ENCODE results near the gene C1QB. TPM values are rescaled to one million over a fixed set of nuclear protein-coding genes. Genes with fewer than 3 reads are reported as not detected.
"Not testable (repeated sequence)": the region's sequence is repeated elsewhere in the genome, so short reads cannot be mapped to it uniquely, and the experiment has no call there.

Gene C1QB
- polyA plus RNA-seq, 1 of the 3 experiments (the other 2 are of a cell fraction) = not detected

GRCh38 chr1:22666412-22666811, 13.4 kb downstream of the C1QB start:
- no peaks in the 10 kb centered on the region for H3K79me2 ChIP-seq (ENCODE audit: insufficient read depth)
- H2AFZ ChIP-seq (ENCODE audit: low read depth) = no peak overlapping the region
- POLR2A ChIA-PET = no interaction called here
- H3K4me2 ChIP-seq = no peak overlapping the region
- WGBS (ENCODE audit: low lambda C conversion rate) = 32% methylated on average over 2 of the region's 2 CpGs
- peaks cover 13% of the 10 kb centered on the region; the same call in 1 of the 2 replicates for H3K27me3 ChIP-seq (ENCODE audit: insufficient read depth)
- DNase-seq = no peak
- CTCF ChIA-PET = interaction anchor here (0.9 to 3.8 kb wide), 15 partner anchors 8 to 306 kb away, joined by 3 to 50 read pairs (median 8); partner anchors contain the start of gene LACTBL1
- no peak overlapping the region for H3K27ac ChIP-seq (ENCODE audit: low read depth in 2 of 2, low read length in 1 of 2)
- no peaks in the 10 kb centered on the region for H3K4me1 ChIP-seq (ENCODE audit: control insufficient read depth in 1 of 2, insufficient read depth in 2 of 2, low read depth in 1 of 2, low read length in 1 of 2)
- TF ChIP-seq JUND (IDR thresholded peaks at IDR 0.05) = no peak
- TF ChIP-seq FOSL2 (IDR thresholded peaks at IDR 0.05; ENCODE audit: borderline replicate concordance, low read depth) = no peak
- no peak for TF ChIP-seq MXI1 (IDR thresholded peaks at IDR 0.05; ENCODE audit: low read depth, low read length)
- TF ChIP-seq GATA2 (CRISPR knock-in tag; IDR thresholded peaks at IDR 0.05) = no peak
- no peak for TF ChIP-seq TAF1 (IDR thresholded peaks at IDR 0.05; ENCODE audit: borderline replicate concordance, low read depth, low read length)
- TF ChIP-seq RFX5 (IDR thresholded peaks at IDR 0.05; ENCODE audit: low read length) = no peak
- H3K9me2 ChIP-seq = no peaks in the 10 kb centered on the region
- no peak overlapping the region for H3K9ac ChIP-seq
- no peak overlapping the region for H3K4me3 ChIP-seq (ENCODE audit: low read depth in 2 of 2, low read length in 1 of 2)
- H3K36me3 ChIP-seq (replicated peaks in 1 of 2; ENCODE audit: control insufficient read depth in 1 of 2, insufficient read depth in 2 of 2, low read length in 1 of 2) = no peaks in the 10 kb centered on the region
- H4K20me1 ChIP-seq (ENCODE audit: insufficient read depth) = no peaks in the 10 kb centered on the region
- no peaks in the 10 kb centered on the region for H3F3A ChIP-seq (replicated peaks; ENCODE audit: insufficient read depth)
- H3K9me3 ChIP-seq = no peaks in the 10 kb centered on the region

GRCh38 chr1:22668840-22669239, 15.8 kb downstream of the C1QB start:
- WGBS (ENCODE audit: low lambda C conversion rate) = 62% methylated on average over 2 of the region's 2 CpGs
- peaks cover 20% of the 10 kb centered on the region; the same call in 1 of the 2 replicates for H3K27me3 ChIP-seq (ENCODE audit: insufficient read depth)
- H3K27ac ChIP-seq (ENCODE audit: low read depth in 2 of 2, low read length in 1 of 2); H2AFZ ChIP-seq (ENCODE audit: low read depth); H3K4me1 ChIP-seq (ENCODE audit: control insufficient read depth in 1 of 2, insufficient read depth in 2 of 2, low read depth in 1 of 2, low read length in 1 of 2); H4K20me1 ChIP-seq (ENCODE audit: insufficient read depth); H3F3A ChIP-seq (replicated peaks; ENCODE audit: insufficient read depth); H3K9me2 ChIP-seq; H3K9me3 ChIP-seq; H3K9ac ChIP-seq; H3K4me3 ChIP-seq (ENCODE audit: low read depth in 2 of 2, low read length in 1 of 2); DNase-seq; H3K36me3 ChIP-seq (replicated peaks in 1 of 2; ENCODE audit: control insufficient read depth in 1 of 2, insufficient read depth in 2 of 2, low read length in 1 of 2); POLR2A ChIA-PET; H3K79me2 ChIP-seq (ENCODE audit: insufficient read depth); H3K4me2 ChIP-seq: not testable (repeated sequence)
- CTCF ChIA-PET = interaction anchor here (3.8 kb wide), 1 partner anchor 262 kb away, joined by 50 read pairs; no protein-coding TSS in a partner anchor

- H3K9me3 ChIP-seq = no peaks in the 10 kb centered on the region
- CTCF ChIA-PET = interaction anchor here (0.9 to 3.2 kb wide), 4 partner anchors 10 to 260 kb away, joined by 4 to 18 read pairs (median 10); no protein-coding TSS in a partner anchor
- H3F3A ChIP-seq (replicated peaks; ENCODE audit: insufficient read depth) = no peaks in the 10 kb centered on the region
- POLR2A ChIA-PET = no interaction called here
- H3K4me1 ChIP-seq (ENCODE audit: control insufficient read depth in 1 of 2, insufficient read depth in 2 of 2, low read depth in 1 of 2, low read length in 1 of 2) = no peaks in the 10 kb centered on the region; a peak in 1 of 4 replicates
- H3K36me3 ChIP-seq (replicated peaks in 1 of 2; ENCODE audit: control insufficient read depth in 1 of 2, insufficient read depth in 2 of 2, low read length in 1 of 2) = no peaks in the 10 kb centered on the region
- no peak overlapping the region for H3K9ac ChIP-seq
- H3K4me3 ChIP-seq (ENCODE audit: low read depth in 2 of 2, low read length in 1 of 2) = no peak overlapping the region
- no peak overlapping the region for H2AFZ ChIP-seq (ENCODE audit: low read depth)
- no peak overlapping the region for H3K27ac ChIP-seq (ENCODE audit: low read depth in 2 of 2, low read length in 1 of 2)
- no peak for DNase-seq
- H4K20me1 ChIP-seq (ENCODE audit: insufficient read depth) = no peaks in the 10 kb centered on the region
- 69% methylated on average over 9 of the region's 12 CpGs for WGBS (ENCODE audit: low lambda C conversion rate)
- no peaks in the 10 kb centered on the region for H3K79me2 ChIP-seq (ENCODE audit: insufficient read depth)
- H3K9me2 ChIP-seq = no peaks in the 10 kb centered on the region
- H3K4me2 ChIP-seq = no peak overlapping the region
- peaks cover 20% of the 10 kb centered on the region; the same call in 1 of the 2 replicates for H3K27me3 ChIP-seq (ENCODE audit: insufficient read depth)
- TF ChIP-seq CHD2 (IDR thresholded peaks at IDR 0.05; ENCODE audit: low read length, partially characterized antibody) (no peak), MAX (IDR thresholded peaks at IDR 0.05; ENCODE audit: low read depth) (no peak), POLR2AphosphoS5 (IDR thresholded peaks at IDR 0.05; ENCODE audit: low read depth, low read length) (no peak), TCF12 (IDR thresholded peaks at IDR 0.05) (no peak), JUND (IDR thresholded peaks at IDR 0.05) (no peak), REST (IDR thresholded peaks at IDR 0.05; ENCODE audit: low read depth, low read length) (no peak), RFX5 (IDR thresholded peaks at IDR 0.05; ENCODE audit: low read length) (no peak), RAD21 (IDR thresholded peaks at IDR 0.05; ENCODE audit: low read length) (no peak), FOXJ3 (CRISPR knock-in tag; IDR thresholded peaks at IDR 0.05) (no peak), MEF2A (IDR thresholded peaks at IDR 0.05; ENCODE audit: borderline replicate concordance, low read depth) (no peak)
Observed at GRCh38 chr1:22670352-22670975, 17.4 kb downstream of the C1QB start.

Data from SK-N-SH (cell line).